SJSA1 (cell line): ENCODE data around the gene RC3H1. TPM values are rescaled to one million over a fixed set of nuclear protein-coding genes. Genes with fewer than 3 reads are reported as not detected.

Source experiments
- DNase-seq, 2 experiments: peaks; one replicate each; pipeline ENCODE4 v3.0.0-alpha.2; 2015 to 2020; ENCODE audit warnings: low spot score in 2 of 2, low read depth in 1 of 2
- H3K27ac ChIP-seq: fragments of 250-450 bp; sonication (Bioruptor Pico); 2 replicates; pipeline ENCODE4 v1.5.1; 2020; ENCODE audit warnings: mild to moderate bottlenecking, moderate library complexity
- H3K27me3 ChIP-seq: fragments of 250-450 bp; sonication (Bioruptor Pico); replicated peaks from 2 replicates; pipeline ENCODE4 v1.5.1; 2020; ENCODE audit warnings: mild to moderate bottlenecking, moderate library complexity
- H3K36me3 ChIP-seq: fragments of 250-450 bp; sonication (Bioruptor Pico); 2 replicates; pipeline ENCODE4 v1.5.1; 2020; ENCODE audit warnings: mild to moderate bottlenecking
- H3K4me1 ChIP-seq: fragments of 250-450 bp; sonication (Bioruptor Pico); replicated peaks from 2 replicates; pipeline ENCODE4 v1.6.1; 2021; ENCODE audit warnings: mild to moderate bottlenecking
- H3K4me3 ChIP-seq: fragments of 250-450 bp; sonication (Bioruptor Pico); 2 replicates; pipeline ENCODE4 v1.5.1; 2020; ENCODE audit warnings: mild to moderate bottlenecking
- H3K9me3 ChIP-seq: fragments of 250-450 bp; sonication (Bioruptor Pico); replicated peaks from 2 replicates; pipeline ENCODE4 v1.5.1; 2020; ENCODE audit warnings: mild to moderate bottlenecking
- total RNA-seq: library from RNA; depleted of rRNA; stranded (reverse); fragments of >200 nt; shearing (Covaris generic); gene quantifications from 2 replicates; pipeline ENCODE4 v1.2.3, GENCODE V29; 2014

RC3H1 gene
- total RNA-seq, 1 experiment from 2014 or later, result 15.0 TPM

DNA sequence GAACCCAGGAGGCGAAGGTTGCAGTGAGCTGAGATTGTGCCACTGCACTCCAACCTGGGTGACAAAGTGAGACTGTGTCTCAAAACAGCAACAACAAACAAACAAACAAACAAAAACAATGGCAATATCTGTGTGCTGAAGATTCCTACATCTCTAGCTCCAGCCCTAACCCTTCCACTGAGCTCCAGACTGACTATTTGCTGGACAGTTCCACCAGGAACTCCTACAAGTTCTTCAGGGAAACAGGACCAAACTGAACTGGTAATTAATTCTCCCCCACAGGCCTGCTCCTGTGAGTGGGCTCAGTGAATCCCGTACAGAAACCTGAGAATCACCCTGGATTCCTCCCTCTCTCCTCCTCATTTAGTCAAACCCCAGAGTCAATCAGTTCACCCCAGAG lies 106.6 kb downstream of the RC3H1 start:
- Histone ChIP-seq H3K27me3 (no peaks in the 10 kb centered on the region), H3K9me3 (no peaks in the 10 kb centered on the region), H3K4me3 (no peak overlapping the region), H3K27ac (no peak overlapping the region), H3K4me1 (no peaks in the 10 kb centered on the region), H3K36me3 (no peaks in the 10 kb centered on the region)
- no peak for DNase-seq

DNA sequence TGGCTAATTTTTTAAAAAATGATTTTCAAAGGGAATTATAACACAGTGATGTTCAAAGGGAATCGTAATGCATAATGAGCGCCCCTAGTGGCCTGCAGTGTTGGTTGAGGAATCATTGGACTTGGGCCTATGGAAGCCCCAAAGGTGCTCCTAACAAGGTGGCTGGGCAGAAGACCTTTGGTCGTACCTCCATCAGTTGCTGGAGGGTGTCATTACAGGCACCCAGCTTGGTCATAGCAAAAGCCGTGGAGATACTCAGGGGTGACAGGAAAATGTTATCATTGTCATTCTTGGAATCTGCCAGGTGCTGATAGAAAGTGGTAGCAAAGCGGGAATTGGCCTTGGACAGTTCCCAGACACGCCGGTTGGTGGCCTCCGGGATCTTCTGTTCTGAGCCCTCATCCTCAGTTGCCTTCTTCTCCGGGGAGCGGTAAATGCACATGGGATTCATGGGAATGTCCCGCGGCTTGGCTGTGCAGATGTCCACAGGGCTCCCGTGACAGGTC lies 107.7 kb downstream of the RC3H1 start:
- no peaks in the 10 kb centered on the region for H3K36me3 ChIP-seq
- no peaks in the 10 kb centered on the region for H3K9me3 ChIP-seq
- DNase-seq, result no peak
- H3K4me3 ChIP-seq, result no peak overlapping the region
- H3K27ac ChIP-seq, result no peak overlapping the region
- H3K27me3 ChIP-seq, result no peaks in the 10 kb centered on the region
- no peaks in the 10 kb centered on the region for H3K4me1 ChIP-seq

DNA sequence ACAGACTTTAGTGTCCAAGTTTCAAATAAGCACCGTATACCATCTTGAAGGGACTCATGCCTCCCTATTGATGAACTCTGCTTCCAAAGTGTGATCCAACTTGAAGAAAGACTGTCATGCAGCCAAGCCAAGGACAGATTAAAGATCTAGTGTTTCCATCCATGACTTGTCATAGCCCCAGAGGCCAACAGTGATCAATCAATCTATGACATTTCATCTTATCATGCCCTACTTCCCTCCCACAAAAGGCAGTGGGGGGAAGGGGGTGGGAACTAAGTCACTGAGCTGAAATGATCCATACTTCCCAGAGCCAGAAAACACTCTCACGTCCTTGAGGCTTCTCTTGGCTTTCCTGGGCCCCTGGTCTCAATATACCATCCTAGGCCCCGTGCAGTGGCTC lies 109.0 kb downstream of the RC3H1 start:
- H3K27ac ChIP-seq, result no peak overlapping the region
- H3K36me3 ChIP-seq, result no peaks in the 10 kb centered on the region
- no peak overlapping the region for H3K4me3 ChIP-seq
- no peaks in the 10 kb centered on the region for H3K4me1 ChIP-seq
- H3K27me3 ChIP-seq, result no peaks in the 10 kb centered on the region
- no peak for DNase-seq
- H3K9me3 ChIP-seq, result no peaks in the 10 kb centered on the region

DNA sequence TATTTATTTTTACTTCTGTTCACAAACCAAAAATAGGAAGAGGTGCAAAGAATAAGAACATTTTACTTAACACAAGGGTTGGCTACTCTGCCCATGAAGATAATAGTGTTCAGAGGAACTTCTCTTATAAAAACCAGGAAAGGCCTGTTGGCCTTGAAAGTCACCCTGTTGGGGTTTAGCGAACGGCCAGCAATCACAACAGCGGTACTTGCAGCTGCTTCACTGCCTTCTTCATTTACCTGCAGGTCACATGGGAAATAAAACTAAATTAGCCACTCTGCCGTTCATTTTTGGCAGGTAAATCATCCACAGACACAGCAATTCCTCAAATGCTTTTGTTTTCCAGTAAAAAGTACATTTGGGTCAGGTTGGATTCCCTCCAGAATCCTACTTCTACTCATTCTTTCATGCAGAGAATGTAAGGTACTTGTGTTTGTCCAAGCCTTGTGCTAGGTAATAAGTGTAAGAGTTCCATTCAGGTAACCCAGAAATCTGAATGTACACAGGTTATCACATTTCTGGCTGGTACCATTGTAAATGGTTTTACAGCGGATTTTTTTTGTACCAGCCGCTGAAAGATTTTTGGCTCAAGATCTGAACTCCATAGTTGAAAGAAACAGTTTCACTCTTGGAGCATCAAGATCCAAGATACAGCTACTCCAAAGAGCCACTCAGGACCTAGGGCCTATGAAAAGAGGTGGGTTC lies 118.2 kb downstream of the RC3H1 start:
- Histone ChIP-seq H3K36me3 (no peaks in the 10 kb centered on the region), H3K27me3 (no peaks in the 10 kb centered on the region), H3K9me3 (no peaks in the 10 kb centered on the region), H3K4me1 (no peaks in the 10 kb centered on the region), H3K27ac (no peak overlapping the region), H3K4me3 (no peak overlapping the region)
- no peak for DNase-seq

DNA sequence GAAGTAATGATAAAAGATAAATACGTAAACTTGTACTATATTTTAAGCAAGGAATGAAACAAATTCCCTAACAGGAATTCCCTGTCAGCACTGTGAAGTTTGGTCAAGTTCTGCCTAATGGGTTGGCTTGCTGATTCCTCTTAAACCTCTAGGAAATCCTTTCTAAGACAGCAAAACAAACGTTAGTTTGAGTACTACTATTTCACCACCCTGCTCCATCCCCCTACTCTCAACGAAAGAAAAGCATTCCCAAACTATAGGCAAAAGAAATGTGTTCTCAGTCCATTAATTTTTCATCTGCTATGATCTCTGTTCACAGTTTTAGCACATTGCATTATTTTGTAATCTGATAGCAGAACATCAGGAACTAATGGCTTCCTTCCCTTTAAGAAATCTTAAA lies 121.2 kb downstream of the RC3H1 start:
- H3K27ac ChIP-seq, result no peak overlapping the region
- DNase-seq, result no peak
- H3K4me1 ChIP-seq, result no peaks in the 10 kb centered on the region

DNA sequence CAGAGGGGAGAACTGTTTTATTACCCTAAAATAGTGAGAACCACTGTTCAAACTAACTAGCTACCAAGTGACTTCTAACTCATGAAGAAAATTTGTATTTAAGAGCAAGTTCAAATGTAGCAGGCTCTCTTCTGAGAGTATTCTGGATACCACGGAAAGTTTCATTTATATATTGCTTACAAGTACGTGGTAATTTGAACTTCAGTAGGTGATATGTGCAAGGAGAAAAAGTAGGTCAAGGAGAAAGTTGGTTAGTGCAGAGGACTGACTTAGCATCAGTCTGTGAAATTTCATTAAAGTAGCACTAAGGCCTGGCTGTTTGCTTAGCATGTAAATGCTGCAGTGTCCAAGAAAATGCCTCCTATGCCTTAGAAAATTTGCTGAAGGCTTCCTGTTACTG lies 121.7 kb downstream of the RC3H1 start:
- Histone ChIP-seq H3K27ac (no peak overlapping the region), H3K36me3 (0 out of 2 replicates have a peak, but pooled peaks cover under 1% of the 10 kb centered on the region), H3K4me3 (no peak overlapping the region), H3K9me3 (no peaks in the 10 kb centered on the region), H3K4me1 (no peaks in the 10 kb centered on the region), H3K27me3 (no peaks in the 10 kb centered on the region)
- DNase-seq, result no peak

More for the DNA sequence above, 121.2 kb downstream of the RC3H1 start:
- no peak overlapping the region for H3K4me3 ChIP-seq
- no peaks in the 10 kb centered on the region for H3K27me3 ChIP-seq
- no peaks in the 10 kb centered on the region for H3K36me3 ChIP-seq
- H3K9me3 ChIP-seq, result no peaks in the 10 kb centered on the region

DNA sequence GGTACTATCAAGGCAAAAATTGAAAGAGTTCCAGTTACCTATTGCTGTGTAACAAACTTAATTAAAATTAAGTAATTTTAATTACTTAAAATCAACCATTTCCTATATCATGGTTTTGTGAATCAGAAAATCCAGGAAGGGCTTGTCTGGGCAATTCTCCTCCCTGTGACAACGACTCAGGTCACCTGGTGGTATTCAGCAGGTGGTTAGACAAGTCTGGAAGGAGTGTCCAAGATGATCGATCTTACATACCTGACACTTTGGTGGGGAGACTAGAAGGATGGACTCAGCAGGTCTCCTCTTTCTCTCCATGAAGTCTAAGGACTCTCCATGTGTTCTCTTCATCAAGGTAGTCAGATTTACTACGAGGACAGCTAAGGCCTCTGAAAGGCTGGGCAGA lies 128.0 kb downstream of the RC3H1 start:
- no peaks in the 10 kb centered on the region for H3K4me1 ChIP-seq
- H3K4me3 ChIP-seq, result no peak overlapping the region
- H3K27ac ChIP-seq, result no peak overlapping the region
- H3K36me3 ChIP-seq, result peaks cover 3% of the 10 kb centered on the region; the same call in 1 of the 2 replicates
- H3K9me3 ChIP-seq, result no peaks in the 10 kb centered on the region
- H3K27me3 ChIP-seq, result no peaks in the 10 kb centered on the region
- no peak for DNase-seq

DNA sequence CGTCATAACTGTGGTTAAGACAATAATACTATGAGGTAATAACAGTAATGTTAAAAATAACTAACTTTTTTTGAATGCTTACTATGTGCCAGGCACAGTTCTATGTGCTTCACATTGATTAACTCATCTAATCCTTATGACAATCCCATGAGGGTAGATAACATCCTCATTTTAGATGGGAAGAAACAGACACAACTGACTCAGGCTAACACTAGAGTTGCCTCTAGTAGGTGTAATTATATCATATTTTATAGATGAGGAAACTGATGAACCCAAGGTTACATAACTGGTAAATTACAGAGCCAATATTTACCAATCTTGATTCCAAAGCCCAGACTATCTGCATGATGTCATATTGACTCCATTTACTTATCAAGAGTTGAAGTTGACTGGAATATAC lies 128.5 kb downstream of the RC3H1 start:
- H3K27ac ChIP-seq, result no peak overlapping the region
- no peaks in the 10 kb centered on the region for H3K4me1 ChIP-seq

DNA sequence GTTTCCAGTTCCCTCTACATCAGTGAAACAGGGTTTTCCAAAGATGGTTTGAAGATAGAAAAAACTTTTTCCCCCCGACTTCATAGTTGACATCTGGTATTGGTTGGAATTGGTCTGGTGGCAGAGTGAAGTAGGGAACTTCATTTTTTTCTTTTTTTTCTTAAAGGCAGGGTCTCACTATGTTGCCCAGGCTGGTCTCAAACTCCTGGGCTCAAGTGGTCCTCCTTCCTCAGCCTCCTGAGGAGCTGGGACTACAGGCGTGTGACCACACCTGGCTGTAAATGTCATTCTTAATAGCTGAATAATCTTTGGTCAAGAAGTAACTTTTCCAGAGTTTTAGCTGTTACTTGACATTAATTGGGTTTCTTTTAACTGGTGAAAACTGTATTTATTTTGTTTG lies 132.3 kb downstream of the RC3H1 start:
- no peak for DNase-seq
- H3K27me3 ChIP-seq, result no peaks in the 10 kb centered on the region
- no peak overlapping the region for H3K27ac ChIP-seq
- no peaks in the 10 kb centered on the region for H3K9me3 ChIP-seq
- no peaks in the 10 kb centered on the region for H3K4me1 ChIP-seq
- peaks cover 17% of the 10 kb centered on the region for H3K36me3 ChIP-seq
- no peak overlapping the region for H3K4me3 ChIP-seq

More for the DNA sequence above, 128.5 kb downstream of the RC3H1 start:
- Histone ChIP-seq H3K4me3 (no peak overlapping the region), H3K27me3 (no peaks in the 10 kb centered on the region), H3K9me3 (no peaks in the 10 kb centered on the region), H3K36me3 (peaks cover 3% of the 10 kb centered on the region; the same call in 1 of the 2 replicates)
- no peak for DNase-seq

DNA sequence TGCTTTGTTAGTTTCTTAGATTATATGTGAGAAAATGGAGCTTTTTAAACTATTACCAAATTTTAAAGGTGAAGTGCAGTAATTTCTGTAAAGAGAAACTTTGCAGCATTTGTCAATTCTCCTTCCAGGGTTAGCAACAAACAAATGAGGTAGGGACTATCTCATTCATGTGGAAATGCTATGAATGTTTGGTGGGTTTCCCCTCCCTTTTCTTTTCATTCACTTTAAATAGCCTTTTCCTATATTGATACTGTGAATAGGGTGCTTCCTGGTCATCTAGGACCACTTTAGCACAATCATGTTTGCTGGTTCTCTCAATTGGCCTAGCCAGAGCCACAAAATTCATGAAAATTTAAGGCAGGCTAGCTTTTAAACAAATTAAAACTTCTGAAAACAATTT lies 133.4 kb downstream of the RC3H1 start:
- DNase-seq, result no peak

DNA sequence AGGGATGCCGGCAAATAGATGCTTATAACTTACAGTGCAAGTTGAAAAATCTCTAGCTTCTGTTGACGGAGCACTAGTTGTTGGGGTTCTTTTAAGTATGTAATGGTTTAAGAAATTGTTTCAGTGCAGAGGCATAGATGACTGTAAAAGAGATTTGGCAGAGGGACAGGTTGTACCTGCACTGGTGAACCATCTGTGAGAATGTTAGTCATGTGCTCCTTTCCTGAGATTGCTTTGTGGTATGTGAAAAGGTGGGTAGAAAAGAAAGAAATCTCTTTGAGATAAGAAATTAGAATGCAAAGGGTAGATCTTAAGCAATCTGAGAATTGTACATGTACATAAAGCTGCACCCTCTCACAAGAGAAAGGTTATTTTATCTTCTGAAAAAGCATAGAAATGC lies 134.5 kb downstream of the RC3H1 start:
- Histone ChIP-seq H3K9me3 (no peaks in the 10 kb centered on the region), H3K4me3 (no peak overlapping the region), H3K27me3 (no peaks in the 10 kb centered on the region), H3K36me3 (peaks cover 17% of the 10 kb centered on the region), H3K27ac (no peak overlapping the region), H3K4me1 (no peaks in the 10 kb centered on the region)
- DNase-seq, result no peak

More for the DNA sequence above, 133.4 kb downstream of the RC3H1 start:
- Histone ChIP-seq H3K4me3 (no peak overlapping the region), H3K27ac (no peak overlapping the region), H3K4me1 (no peaks in the 10 kb centered on the region), H3K27me3 (no peaks in the 10 kb centered on the region), H3K9me3 (no peaks in the 10 kb centered on the region), H3K36me3 (peaks cover 17% of the 10 kb centered on the region)

DNA sequence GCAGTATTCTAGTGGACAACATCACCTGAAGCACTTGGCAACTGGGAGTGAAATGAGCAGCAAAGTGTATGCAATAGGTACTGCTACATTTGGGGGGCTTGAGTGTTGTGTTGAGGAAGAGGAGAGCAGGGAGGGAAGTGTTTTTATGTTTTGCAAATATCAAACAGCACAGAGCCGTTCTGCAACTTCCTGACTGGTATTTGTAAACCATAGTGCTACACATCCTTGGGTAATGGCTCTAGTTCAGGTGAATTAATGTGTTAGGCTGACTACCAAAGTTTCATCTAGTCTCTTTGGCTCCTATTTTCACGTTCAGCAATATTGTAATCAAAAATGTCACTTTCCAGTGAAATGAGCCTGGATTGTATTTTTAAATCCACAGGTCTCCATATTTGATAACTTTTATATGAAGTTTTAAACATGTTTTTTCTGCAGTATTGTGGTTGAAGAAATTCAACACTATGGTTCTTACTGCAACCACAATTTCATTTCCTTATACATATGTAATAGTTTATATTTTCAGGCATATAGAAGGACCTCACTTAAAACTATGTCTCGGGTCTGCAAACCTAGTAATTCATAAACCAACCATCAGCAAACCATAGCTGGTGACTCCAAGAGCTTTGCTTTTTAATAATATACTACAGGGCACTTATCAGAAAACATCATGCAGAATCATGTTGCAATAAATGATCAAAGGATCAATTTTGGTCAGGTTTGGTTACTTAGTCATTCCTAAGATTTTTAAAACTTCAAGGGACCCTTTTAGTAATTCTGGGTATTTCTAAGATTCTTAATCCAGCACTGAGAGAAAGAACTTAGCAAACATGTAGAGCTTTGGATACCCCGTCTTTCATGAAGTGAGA lies 135.2 kb downstream of the RC3H1 start:
- H3K4me3 ChIP-seq, result no peak overlapping the region
- peaks cover 17% of the 10 kb centered on the region for H3K36me3 ChIP-seq
- H3K4me1 ChIP-seq, result no peaks in the 10 kb centered on the region
- H3K27ac ChIP-seq, result no peak overlapping the region
- H3K27me3 ChIP-seq, result no peaks in the 10 kb centered on the region
- no peaks in the 10 kb centered on the region for H3K9me3 ChIP-seq
- DNase-seq, result no peak

DNA sequence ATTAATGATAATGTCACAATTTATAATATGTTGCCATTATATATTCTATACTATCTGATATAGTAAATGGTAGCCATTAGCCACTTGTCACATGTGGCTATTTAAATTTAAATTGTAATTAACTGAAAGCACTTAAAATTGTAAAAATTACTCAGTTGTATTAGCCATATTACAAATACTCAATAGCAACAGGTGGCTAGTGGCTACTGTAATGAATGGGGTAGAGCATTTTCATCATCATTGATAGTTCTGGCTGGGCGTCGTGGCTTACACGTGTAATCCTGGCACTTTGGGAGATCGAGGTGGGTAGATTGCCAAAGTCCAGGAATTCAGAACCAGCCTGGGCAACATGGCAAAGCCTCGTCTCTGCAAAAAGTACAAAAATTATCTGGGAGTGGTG lies 137.5 kb downstream of the RC3H1 start:
- DNase-seq, result no peak
- no peaks in the 10 kb centered on the region for H3K4me1 ChIP-seq
- H3K36me3 ChIP-seq, result peaks cover 20% of the 10 kb centered on the region
- H3K4me3 ChIP-seq, result no peak overlapping the region
- H3K9me3 ChIP-seq, result no peaks in the 10 kb centered on the region
- no peak overlapping the region for H3K27ac ChIP-seq
- no peaks in the 10 kb centered on the region for H3K27me3 ChIP-seq
